T-helper 17 cell (primary cell): ENCODE measurements around the gene TMEM43. TPM values are rescaled to one million over a fixed set of nuclear protein-coding genes. Genes with fewer than 3 reads are reported as not detected.

Experiments used
- ATAC-seq: fragments of 150-1000 bp; cut with Tn5 transposase; 2 replicates; pipeline ENCODE4 v1.10.0; 2021; ENCODE audit warnings: mild to moderate bottlenecking, moderate library complexity
- DNase-seq, 3 donors: peaks; one replicate each; pipeline versions ENCODE4 v3.0.0 to v3.0.0-alpha.2; 2020 to 2021
- H3K9me3 ChIP-seq: one replicate; pipeline ENCODE4 v1.7.0; 2013; ENCODE audit warnings: low read length, mild to moderate bottlenecking; ENCODE audit not compliant: control insufficient read depth, poor library complexity, severe bottlenecking
- H3K27ac Mint-ChIP-seq: one replicate; pipeline ENCODE4 v1.8.0; 2022; ENCODE audit warnings: mild to moderate bottlenecking, moderate library complexity, mixed read lengths
- H3K27me3 Mint-ChIP-seq: one replicate; pipeline ENCODE4 v1.8.0; 2022; ENCODE audit warnings: mixed read lengths
- H3K36me3 Mint-ChIP-seq: one replicate; pipeline ENCODE4 v1.8.0; 2022; ENCODE audit warnings: low read depth, mixed read lengths
- H3K4me1 Mint-ChIP-seq: one replicate; pipeline ENCODE4 v1.8.0; 2022; ENCODE audit warnings: mild to moderate bottlenecking, mixed read lengths
- H3K4me3 Mint-ChIP-seq: one replicate; pipeline ENCODE4 v1.8.0; 2022; ENCODE audit warnings: mild to moderate bottlenecking, moderate library complexity, mixed read lengths
- total RNA-seq, 4 donors: library from RNA in 2 of 4; stranded (reverse) in 2 of 4; gene quantifications; one replicate each; pipeline ENCODE4 v1.2.3 and lab custom pipeline; 2022 to 2026

The TMEM43 gene
- total RNA-seq, 2 donors from 2014 or later, result 45.6 to 51.4 TPM

GRCh38 chr3:14135581-14135980, 10.7 kb downstream of the TMEM43 start:
- Mint-ChIP-seq H3K36me3 (no peaks in the 10 kb centered on the region), H3K27ac (peak overlapping the region; percentile 71), H3K4me1 (peaks cover 13% of the 10 kb centered on the region), H3K4me3 (no peak overlapping the region), H3K27me3 (no peaks in the 10 kb centered on the region)
- H3K9me3 ChIP-seq, result no peaks in the 10 kb centered on the region
- no peak for DNase-seq
- no peak for ATAC-seq

- ATAC-seq (no peak), DNase-seq (no peak)
- Mint-ChIP-seq H3K4me1 (peaks cover 21% of the 10 kb centered on the region), H3K27me3 (no peaks in the 10 kb centered on the region), H3K36me3 (peaks cover 3% of the 10 kb centered on the region), H3K4me3 (no peak overlapping the region), H3K27ac (peak overlapping the region; percentile 8)
- no peaks in the 10 kb centered on the region for H3K9me3 ChIP-seq
Observed at GRCh38 chr3:14137004-14137403, 12.2 kb downstream of the TMEM43 start.

GRCh38 chr3:14137445-14137844, 12.6 kb downstream of the TMEM43 start:
- Mint-ChIP-seq H3K36me3 (peaks cover 4% of the 10 kb centered on the region), H3K27me3 (no peaks in the 10 kb centered on the region), H3K4me1 (peaks cover 25% of the 10 kb centered on the region), H3K4me3 (no peak overlapping the region), H3K27ac (peak overlapping the region; percentile 100)
- ATAC-seq, result no peak
- H3K9me3 ChIP-seq, result no peaks in the 10 kb centered on the region
- DNase-seq, result no peak

DNA sequence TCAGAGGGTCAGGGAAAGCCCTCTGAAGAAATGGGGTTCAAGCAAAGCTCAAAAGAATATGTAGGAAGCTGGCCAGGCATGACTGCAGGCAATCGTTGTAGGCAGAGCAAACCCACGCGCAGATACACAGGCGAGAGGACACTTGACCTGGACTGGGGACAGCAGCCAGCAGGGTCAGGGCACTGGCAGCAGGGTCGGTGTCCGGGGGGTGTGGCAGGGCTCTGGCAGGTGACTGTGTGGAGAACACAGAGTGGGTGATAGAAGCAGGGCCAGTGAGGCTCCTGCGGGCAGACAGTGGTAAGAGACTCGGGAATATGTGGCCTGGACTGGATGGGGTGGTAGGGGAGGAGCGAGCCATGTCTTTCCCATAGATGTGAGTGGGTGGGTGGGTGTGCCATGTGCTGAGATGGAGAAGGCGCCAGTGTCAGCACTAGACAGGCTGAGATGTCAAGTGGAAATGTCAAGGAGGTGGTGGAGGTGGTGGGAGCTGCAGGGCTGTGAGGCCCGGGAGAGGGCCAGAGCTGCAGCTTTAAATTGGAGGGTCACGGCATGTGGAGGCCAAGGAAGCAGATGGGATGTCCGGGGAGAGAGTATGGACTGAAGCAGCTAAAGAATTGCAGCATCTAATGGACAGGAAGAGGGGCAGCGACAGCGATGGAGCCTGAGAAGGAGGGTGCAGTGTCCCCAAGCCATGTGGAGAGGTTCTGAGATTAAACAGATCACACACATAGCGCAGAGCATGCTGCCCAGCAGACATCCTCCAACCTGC, 13.4 kb downstream of the TMEM43 start:
- H3K27ac Mint-ChIP-seq, result peak overlapping the region; percentile 100
- ATAC-seq (no peak), DNase-seq (no peak)
- peaks cover 32% of the 10 kb centered on the region for H3K4me1 Mint-ChIP-seq
- peaks cover 4% of the 10 kb centered on the region for H3K36me3 Mint-ChIP-seq
- no peaks in the 10 kb centered on the region for H3K27me3 Mint-ChIP-seq
- peak overlapping the region; percentile 66 for H3K4me3 Mint-ChIP-seq
- H3K9me3 ChIP-seq, result no peaks in the 10 kb centered on the region

GRCh38 chr3:14138878-14139655, 14.2 kb downstream of the TMEM43 start:
- peaks cover 35% of the 10 kb centered on the region for H3K4me1 Mint-ChIP-seq
- H3K27me3 Mint-ChIP-seq, result no peaks in the 10 kb centered on the region
- DNase-seq (no peak), ATAC-seq (no peak)
- H3K36me3 Mint-ChIP-seq, result peaks cover 4% of the 10 kb centered on the region
- H3K4me3 Mint-ChIP-seq, result peak overlapping the region; percentile 19
- no peaks in the 10 kb centered on the region for H3K9me3 ChIP-seq
- peak overlapping the region; percentile 100 for H3K27ac Mint-ChIP-seq

- DNase-seq (no peak), ATAC-seq (no peak)
- H3K36me3 Mint-ChIP-seq, result peaks cover 4% of the 10 kb centered on the region
- peak overlapping the region; percentile 100 for H3K27ac Mint-ChIP-seq
- H3K4me1 Mint-ChIP-seq, result peaks cover 38% of the 10 kb centered on the region
- no peaks in the 10 kb centered on the region for H3K9me3 ChIP-seq
- no peaks in the 10 kb centered on the region for H3K27me3 Mint-ChIP-seq
- H3K4me3 Mint-ChIP-seq, result no peak overlapping the region
Observed at GRCh38 chr3:14139771-14140170, 14.9 kb downstream of the TMEM43 start.

GRCh38 chr3:14140668-14141067, 15.8 kb downstream of the TMEM43 start:
- Mint-ChIP-seq H3K27me3 (no peaks in the 10 kb centered on the region), H3K36me3 (peaks cover 4% of the 10 kb centered on the region), H3K4me3 (no peak overlapping the region), H3K27ac (peak overlapping the region; percentile 100), H3K4me1 (peaks cover 42% of the 10 kb centered on the region)
- no peaks in the 10 kb centered on the region for H3K9me3 ChIP-seq
- DNase-seq (no peak), ATAC-seq (no peak)

DNA sequence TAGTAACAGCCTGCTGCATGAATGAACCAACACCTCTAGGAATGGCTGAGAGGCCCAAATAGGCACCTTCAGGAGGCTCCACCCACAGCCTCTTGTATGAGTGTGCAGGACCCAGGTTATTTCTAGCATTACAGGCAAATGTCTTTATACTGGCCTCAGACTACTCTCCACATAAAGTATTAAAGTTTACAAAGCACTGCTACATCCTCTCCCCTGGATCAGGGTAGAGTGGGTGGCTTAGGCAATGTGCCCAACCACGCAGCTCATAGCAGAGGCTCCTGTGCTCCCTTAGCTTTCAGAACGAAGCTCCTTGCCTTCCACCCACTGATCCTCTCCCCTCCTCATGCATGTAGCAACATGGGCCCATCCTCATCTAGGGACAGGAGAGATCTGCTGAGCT, 16.3 kb downstream of the TMEM43 start:
- H3K27me3 Mint-ChIP-seq, result no peaks in the 10 kb centered on the region
- H3K9me3 ChIP-seq, result no peaks in the 10 kb centered on the region
- DNase-seq (no peak), ATAC-seq (no peak)
- H3K4me1 Mint-ChIP-seq, result peaks cover 41% of the 10 kb centered on the region
- H3K36me3 Mint-ChIP-seq, result peaks cover 6% of the 10 kb centered on the region
- H3K27ac Mint-ChIP-seq, result peak overlapping the region; percentile 100
- peak overlapping the region; percentile 25 for H3K4me3 Mint-ChIP-seq

DNA sequence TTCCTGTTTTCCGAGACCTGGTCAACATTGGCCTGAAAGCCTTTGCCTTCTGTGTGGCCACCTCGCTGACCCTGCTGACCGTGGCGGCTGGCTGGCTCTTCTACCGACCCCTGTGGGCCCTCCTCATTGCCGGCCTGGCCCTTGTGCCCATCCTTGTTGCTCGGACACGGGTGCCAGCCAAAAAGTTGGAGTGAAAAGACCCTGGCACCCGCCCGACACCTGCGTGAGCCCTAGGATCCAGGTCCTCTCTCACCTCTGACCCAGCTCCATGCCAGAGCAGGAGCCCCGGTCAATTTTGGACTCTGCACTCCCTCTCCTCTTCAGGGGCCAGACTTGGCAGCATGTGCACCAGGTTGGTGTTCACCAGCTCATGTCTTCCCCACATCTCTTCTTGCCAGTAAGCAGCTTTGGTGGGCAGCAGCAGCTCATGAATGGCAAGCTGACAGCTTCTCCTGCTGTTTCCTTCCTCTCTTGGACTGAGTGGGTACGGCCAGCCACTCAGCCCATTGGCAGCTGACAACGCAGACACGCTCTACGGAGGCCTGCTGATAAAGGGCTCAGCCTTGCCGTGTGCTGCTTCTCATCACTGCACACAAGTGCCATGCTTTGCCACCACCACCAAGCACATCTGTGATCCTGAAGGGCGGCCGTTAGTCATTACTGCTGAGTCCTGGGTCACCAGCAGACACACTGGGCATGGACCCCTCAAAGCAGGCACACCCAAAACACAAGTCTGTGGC, 16.9 kb downstream of the TMEM43 start:
- ATAC-seq, result no peak
- peaks cover 8% of the 10 kb centered on the region for H3K36me3 Mint-ChIP-seq
- H3K9me3 ChIP-seq, result no peaks in the 10 kb centered on the region
- H3K4me3 Mint-ChIP-seq, result peak overlapping the region; percentile 80
- DNase-seq, result no peak
- H3K27me3 Mint-ChIP-seq, result no peaks in the 10 kb centered on the region
- H3K27ac Mint-ChIP-seq, result peak overlapping the region; percentile 100
- peaks cover 45% of the 10 kb centered on the region for H3K4me1 Mint-ChIP-seq

DNA sequence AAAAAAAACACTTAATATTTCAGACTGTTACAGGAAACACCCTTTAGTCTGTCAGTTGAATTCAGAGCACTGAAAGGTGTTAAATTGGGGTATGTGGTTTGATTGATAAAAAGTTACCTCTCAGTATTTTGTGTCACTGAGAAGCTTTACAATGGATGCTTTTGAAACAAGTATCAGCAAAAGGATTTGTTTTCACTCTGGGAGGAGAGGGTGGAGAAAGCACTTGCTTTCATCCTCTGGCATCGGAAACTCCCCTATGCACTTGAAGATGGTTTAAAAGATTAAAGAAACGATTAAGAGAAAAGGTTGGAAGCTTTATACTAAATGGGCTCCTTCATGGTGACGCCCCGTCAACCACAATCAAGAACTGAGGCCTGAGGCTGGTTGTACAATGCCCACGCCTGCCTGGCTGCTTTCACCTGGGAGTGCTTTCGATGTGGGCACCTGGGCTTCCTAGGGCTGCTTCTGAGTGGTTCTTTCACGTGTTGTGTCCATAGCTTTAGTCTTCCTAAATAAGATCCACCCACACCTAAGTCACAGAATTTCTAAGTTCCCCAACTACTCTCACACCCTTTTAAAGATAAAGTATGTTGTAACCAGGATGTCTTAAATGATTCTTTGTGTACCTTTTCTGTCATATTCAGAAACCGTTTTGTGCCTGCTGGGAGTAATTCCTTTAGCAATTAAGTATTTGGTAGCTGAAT, 17.9 kb downstream of the TMEM43 start:
- DNase-seq (peak; percentile 49 to 69 (median 59)), ATAC-seq (peak; percentile 73)
- Mint-ChIP-seq H3K27ac (peak overlapping the region; percentile 100), H3K36me3 (peaks cover 8% of the 10 kb centered on the region), H3K27me3 (no peaks in the 10 kb centered on the region), H3K4me1 (peaks cover 47% of the 10 kb centered on the region), H3K4me3 (peak overlapping the region; percentile 80)
- no peaks in the 10 kb centered on the region for H3K9me3 ChIP-seq

GRCh38 chr3:14143271-14144225, 18.7 kb downstream of the TMEM43 start:
- peaks cover 47% of the 10 kb centered on the region for H3K4me1 Mint-ChIP-seq
- peaks cover 8% of the 10 kb centered on the region for H3K36me3 Mint-ChIP-seq
- no peaks in the 10 kb centered on the region for H3K27me3 Mint-ChIP-seq
- DNase-seq (no peak), ATAC-seq (no peak)
- H3K27ac Mint-ChIP-seq, result peak overlapping the region; percentile 100
- H3K4me3 Mint-ChIP-seq, result peak overlapping the region; percentile 83
- H3K9me3 ChIP-seq, result no peaks in the 10 kb centered on the region
